ENCODE measurements around the gene PRXL2A. TPM values are rescaled to one million over a fixed set of nuclear protein-coding genes. Genes with fewer than 3 reads are reported as not detected.

PRXL2A gene
- polyA plus RNA-seq, 1 experiment = 1.0 TPM

GRCh38 chr10:80471715-80472233, 63.4 kb downstream of the PRXL2A start:
- CTCF ChIA-PET = interaction anchor here (0.8 to 1.7 kb wide), 3 partner anchors 12 to 52 kb away, joined by 3 to 7 read pairs (median 5); no protein-coding TSS in a partner anchor
- H3K36me3 ChIP-seq (ENCODE audit: control insufficient read depth, insufficient read depth, low read length) = peaks cover 2% of the 10 kb centered on the region; the same call in 1 of the 2 replicates
- no peak for TF ChIP-seq CTCF (IDR thresholded peaks at IDR 0.05; ENCODE audit: insufficient read depth, low read depth, low read length)
- no peak overlapping the region for H3K4me3 ChIP-seq (ENCODE audit: low read depth, low read length)
- no peaks in the 10 kb centered on the region for H3K27me3 ChIP-seq (ENCODE audit: control insufficient read depth, insufficient read depth, low read length)
- POLR2A ChIA-PET = no interaction called here
- no peak for DNase-seq (ENCODE audit: low read depth)

DNA sequence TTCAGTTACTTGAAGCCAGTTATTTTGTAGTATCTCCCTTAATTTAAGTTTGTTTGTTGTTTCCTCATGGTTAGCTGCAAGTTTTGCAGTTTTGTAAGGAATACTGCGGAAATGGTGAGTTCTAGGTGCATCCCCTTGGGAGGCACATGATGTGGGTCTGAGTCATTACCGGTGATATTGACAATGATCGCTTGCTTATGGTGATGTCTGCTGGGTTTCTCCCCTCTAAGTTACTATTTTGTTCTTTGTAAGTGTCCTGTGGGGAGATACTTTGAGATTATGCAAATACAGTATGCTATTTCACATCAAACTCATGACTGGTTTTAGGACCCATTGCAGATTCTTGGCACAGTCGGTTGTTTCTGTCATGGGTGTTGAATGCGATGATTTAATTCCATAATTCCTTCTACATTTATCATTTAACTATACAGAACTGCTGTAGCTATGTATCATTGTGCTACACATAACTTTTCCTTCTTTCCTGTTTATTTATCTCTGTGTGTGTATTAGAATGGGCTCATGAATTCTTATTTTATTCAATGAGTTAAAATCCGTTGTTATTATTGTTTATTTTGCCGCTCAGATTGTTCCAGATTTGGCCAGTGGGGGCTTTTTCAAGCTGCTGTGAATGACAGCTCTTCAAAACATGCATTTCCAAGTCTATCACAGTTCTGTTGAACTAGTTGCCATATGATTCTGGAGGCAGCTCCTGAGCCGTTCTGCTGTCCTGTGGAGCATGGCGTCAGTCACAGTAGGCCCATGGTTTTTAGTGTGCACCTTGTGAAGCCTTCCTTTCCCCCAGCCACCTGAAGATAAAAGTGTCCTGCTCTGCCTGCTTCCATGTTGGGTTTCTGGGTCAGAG, 64.1 kb downstream of the PRXL2A start:
- CTCF ChIA-PET = interaction anchor here (0.8 to 1.7 kb wide), 5 partner anchors 13 to 52 kb away, joined by 3 to 7 read pairs (median 4); no protein-coding TSS in a partner anchor
- Histone ChIP-seq H3K27me3 (ENCODE audit: control insufficient read depth, insufficient read depth, low read length) (no peaks in the 10 kb centered on the region), H3K4me3 (ENCODE audit: low read depth, low read length) (no peak overlapping the region), H3K36me3 (ENCODE audit: control insufficient read depth, insufficient read depth, low read length) (peaks cover 2% of the 10 kb centered on the region)
- POLR2A ChIA-PET = interaction anchor here (1.0 kb wide), 1 partner anchor 10 kb away, joined by 5 read pairs; no protein-coding TSS in a partner anchor
- no peak for DNase-seq (ENCODE audit: low read depth)
- TF ChIP-seq CTCF (IDR thresholded peaks at IDR 0.05; ENCODE audit: insufficient read depth, low read depth, low read length) = no peak

GRCh38 chr10:80473096-80473657, 64.8 kb downstream of the PRXL2A start:
- POLR2A ChIA-PET = interaction anchor here (1.0 kb wide), 1 partner anchor 11 kb away, joined by 5 read pairs; no protein-coding TSS in a partner anchor

GRCh38 chr10:80473692-80474596, 65.6 kb downstream of the PRXL2A start:
- Histone ChIP-seq H3K36me3 (ENCODE audit: control insufficient read depth, insufficient read depth, low read length) (peaks cover 2% of the 10 kb centered on the region), H3K27me3 (ENCODE audit: control insufficient read depth, insufficient read depth, low read length) (no peaks in the 10 kb centered on the region), H3K4me3 (ENCODE audit: low read depth, low read length) (no peak overlapping the region)
- no peak for TF ChIP-seq CTCF (IDR thresholded peaks at IDR 0.05; ENCODE audit: insufficient read depth, low read depth, low read length)
- ChIA-PET CTCF (interaction anchor here (1.7 to 3.2 kb wide), 4 partner anchors 9 to 31 kb away, joined by 4 to 8 read pairs (median 6); no protein-coding TSS in a partner anchor), POLR2A (no interaction called here)
- DNase-seq (ENCODE audit: low read depth) = no peak

More at GRCh38 chr10:80473096-80473657, 64.8 kb downstream of the PRXL2A start:
- TF ChIP-seq CTCF (IDR thresholded peaks at IDR 0.05; ENCODE audit: insufficient read depth, low read depth, low read length) = no peak
- CTCF ChIA-PET = interaction anchor here (0.8 to 2.2 kb wide), 5 partner anchors 8 to 51 kb away, joined by 4 to 7 read pairs (median 5); no protein-coding TSS in a partner anchor
- Histone ChIP-seq H3K27me3 (ENCODE audit: control insufficient read depth, insufficient read depth, low read length) (no peaks in the 10 kb centered on the region), H3K36me3 (ENCODE audit: control insufficient read depth, insufficient read depth, low read length) (peaks cover 2% of the 10 kb centered on the region), H3K4me3 (ENCODE audit: low read depth, low read length) (no peak overlapping the region)
- DNase-seq (ENCODE audit: low read depth) = no peak

Measured in BJ (cell line).